Central memory CD8-positive, alpha-beta T cell (primary cell): ENCODE results near the gene CYTH1.

Experiments used
- ATAC-seq: fragments of 150-1000 bp; cut with Tn5 transposase; replicated peaks from 2 replicates; pipeline ENCODE4 v1.10.0; 2022; ENCODE audit warnings: mild to moderate bottlenecking, moderate FRiP score, moderate number of reproducible peaks; ENCODE audit not compliant: poor library complexity, severe bottlenecking; ENCODE audit errors: extremely low read depth
- DNase-seq, 2 donors: peaks; one replicate each; pipeline ENCODE4 v3.0.0; 2021; ENCODE audit warnings: low spot score in 2 of 2
- H3K27ac Mint-ChIP-seq: one replicate; pipeline ENCODE4 v1.8.0; 2022; ENCODE audit warnings: low read depth, mild to moderate bottlenecking, moderate library complexity, mixed read lengths
- H3K27me3 Mint-ChIP-seq: one replicate; pipeline ENCODE4 v1.8.0; 2022; ENCODE audit warnings: mixed read lengths
- H3K36me3 Mint-ChIP-seq: one replicate; pipeline ENCODE4 v1.8.0; 2022; ENCODE audit warnings: mild to moderate bottlenecking, moderate library complexity, mixed read lengths; ENCODE audit not compliant: insufficient read depth
- H3K4me1 Mint-ChIP-seq: one replicate; pipeline ENCODE4 v1.8.0; 2022; ENCODE audit warnings: mixed read lengths
- H3K4me3 Mint-ChIP-seq: one replicate; pipeline ENCODE4 v1.8.0; 2022; ENCODE audit warnings: mild to moderate bottlenecking, moderate library complexity, mixed read lengths
- H3K9me3 Mint-ChIP-seq: one replicate; pipeline ENCODE4 v1.8.0; 2022; ENCODE audit warnings: mixed read lengths

CYTH1 gene

GRCh38 chr17:78819402-78819801 lies 37.3 kb upstream of the CYTH1 start:
- DNase-seq (no peak), ATAC-seq (no peak)
- Mint-ChIP-seq H3K4me1 (peaks cover 50% of the 10 kb centered on the region), H3K36me3 (peaks cover 75% of the 10 kb centered on the region), H3K4me3 (peak overlapping the region; percentile 62), H3K27ac (peak overlapping the region; percentile 93), H3K27me3 (no peaks in the 10 kb centered on the region), H3K9me3 (no peaks in the 10 kb centered on the region)

- peak overlapping the region; percentile 93 for H3K27ac Mint-ChIP-seq
Observed at GRCh38 chr17:78818932-78819331, 36.9 kb upstream of the CYTH1 start.

GRCh38 chr17:78818152-78818846 lies 36.2 kb upstream of the CYTH1 start:
- no peak for ATAC-seq
- Mint-ChIP-seq H3K27ac (peak overlapping the region; percentile 93), H3K27me3 (no peaks in the 10 kb centered on the region), H3K36me3 (peaks cover 76% of the 10 kb centered on the region), H3K4me1 (peaks cover 51% of the 10 kb centered on the region), H3K4me3 (peak overlapping the region; percentile 62), H3K9me3 (no peaks in the 10 kb centered on the region)
- no peak for DNase-seq

More at GRCh38 chr17:78818932-78819331, 36.9 kb upstream of the CYTH1 start:
- H3K4me3 Mint-ChIP-seq, result peak overlapping the region; percentile 62
- no peaks in the 10 kb centered on the region for H3K9me3 Mint-ChIP-seq
- DNase-seq (peak in 1 of 2 donors; percentile 65), ATAC-seq (peak; percentile 53)
- H3K36me3 Mint-ChIP-seq, result peaks cover 75% of the 10 kb centered on the region
- no peaks in the 10 kb centered on the region for H3K27me3 Mint-ChIP-seq
- peaks cover 51% of the 10 kb centered on the region for H3K4me1 Mint-ChIP-seq

- ATAC-seq, result peak; percentile 91
- peak overlapping the region; percentile 93 for H3K27ac Mint-ChIP-seq
- H3K36me3 Mint-ChIP-seq, result peaks cover 77% of the 10 kb centered on the region
- H3K9me3 Mint-ChIP-seq, result no peaks in the 10 kb centered on the region
- peak; percentile 45 to 87 for DNase-seq
- H3K27me3 Mint-ChIP-seq, result no peaks in the 10 kb centered on the region
- H3K4me1 Mint-ChIP-seq, result peaks cover 46% of the 10 kb centered on the region
- H3K4me3 Mint-ChIP-seq, result peak overlapping the region; percentile 78
Observed at GRCh38 chr17:78817123-78817522, 35.0 kb upstream of the CYTH1 start.

- DNase-seq (no peak), ATAC-seq (no peak)
- Mint-ChIP-seq H3K27ac (no peak overlapping the region), H3K36me3 (peaks cover 75% of the 10 kb centered on the region), H3K4me1 (peaks cover 46% of the 10 kb centered on the region), H3K4me3 (no peak overlapping the region), H3K9me3 (no peaks in the 10 kb centered on the region), H3K27me3 (no peaks in the 10 kb centered on the region)
Observed at GRCh38 chr17:78815696-78816095, 33.6 kb upstream of the CYTH1 start.

GRCh38 chr17:78812855-78813254 lies 30.8 kb upstream of the CYTH1 start:
- peak overlapping the region; percentile 65 for H3K27ac Mint-ChIP-seq
- ATAC-seq (peak; percentile 3), DNase-seq (no peak)
- H3K4me1 Mint-ChIP-seq, result peaks cover 33% of the 10 kb centered on the region
- peaks cover 77% of the 10 kb centered on the region for H3K36me3 Mint-ChIP-seq
- H3K27me3 Mint-ChIP-seq, result no peaks in the 10 kb centered on the region
- H3K4me3 Mint-ChIP-seq, result no peak overlapping the region
- no peaks in the 10 kb centered on the region for H3K9me3 Mint-ChIP-seq

GRCh38 chr17:78808163-78808562 lies 26.1 kb upstream of the CYTH1 start:
- no peaks in the 10 kb centered on the region for H3K27me3 Mint-ChIP-seq
- peaks cover 38% of the 10 kb centered on the region for H3K4me1 Mint-ChIP-seq
- ATAC-seq (no peak), DNase-seq (no peak)
- H3K27ac Mint-ChIP-seq, result no peak overlapping the region
- peaks cover 79% of the 10 kb centered on the region for H3K36me3 Mint-ChIP-seq
- H3K4me3 Mint-ChIP-seq, result no peak overlapping the region
- no peaks in the 10 kb centered on the region for H3K9me3 Mint-ChIP-seq

GRCh38 chr17:78806451-78806850 lies 24.4 kb upstream of the CYTH1 start:
- peaks cover 46% of the 10 kb centered on the region for H3K4me1 Mint-ChIP-seq
- H3K27ac Mint-ChIP-seq, result peak overlapping the region; percentile 95
- H3K4me3 Mint-ChIP-seq, result peak overlapping the region; percentile 56
- no peak for DNase-seq
- no peak for ATAC-seq
- peaks cover 75% of the 10 kb centered on the region for H3K36me3 Mint-ChIP-seq
- H3K9me3 Mint-ChIP-seq, result no peaks in the 10 kb centered on the region
- no peaks in the 10 kb centered on the region for H3K27me3 Mint-ChIP-seq

GRCh38 chr17:78805301-78805700 lies 23.2 kb upstream of the CYTH1 start:
- Mint-ChIP-seq H3K4me3 (peak overlapping the region; percentile 56), H3K4me1 (peaks cover 49% of the 10 kb centered on the region), H3K9me3 (no peaks in the 10 kb centered on the region), H3K36me3 (peaks cover 69% of the 10 kb centered on the region), H3K27me3 (no peaks in the 10 kb centered on the region), H3K27ac (peak overlapping the region; percentile 95)
- ATAC-seq (peak; percentile 72), DNase-seq (peak in 1 of 2 donors; percentile 51)

- peak overlapping the region; percentile 56 for H3K4me3 Mint-ChIP-seq
- no peak for DNase-seq
- no peak for ATAC-seq
- H3K9me3 Mint-ChIP-seq, result no peaks in the 10 kb centered on the region
- peaks cover 72% of the 10 kb centered on the region for H3K36me3 Mint-ChIP-seq
- H3K4me1 Mint-ChIP-seq, result peaks cover 53% of the 10 kb centered on the region
- H3K27ac Mint-ChIP-seq, result peak overlapping the region; percentile 95
- H3K27me3 Mint-ChIP-seq, result no peaks in the 10 kb centered on the region
Observed at GRCh38 chr17:78804777-78805176, 22.7 kb upstream of the CYTH1 start.

GRCh38 chr17:78803186-78803845 lies 21.2 kb upstream of the CYTH1 start:
- Mint-ChIP-seq H3K27ac (peak overlapping the region; percentile 95), H3K27me3 (no peaks in the 10 kb centered on the region), H3K4me3 (peak overlapping the region; percentile 67), H3K9me3 (no peaks in the 10 kb centered on the region), H3K4me1 (peaks cover 68% of the 10 kb centered on the region), H3K36me3 (peaks cover 70% of the 10 kb centered on the region)
- ATAC-seq, result no peak
- DNase-seq, result no peak

- no peak for ATAC-seq
- Mint-ChIP-seq H3K4me3 (peak overlapping the region; percentile 67), H3K27me3 (no peaks in the 10 kb centered on the region), H3K9me3 (no peaks in the 10 kb centered on the region), H3K36me3 (peaks cover 75% of the 10 kb centered on the region), H3K27ac (peak overlapping the region; percentile 95), H3K4me1 (peaks cover 74% of the 10 kb centered on the region)
- DNase-seq, result no peak
Observed at GRCh38 chr17:78802459-78802858, 20.4 kb upstream of the CYTH1 start.

GRCh38 chr17:78802008-78802407 lies 19.9 kb upstream of the CYTH1 start:
- H3K27me3 Mint-ChIP-seq, result no peaks in the 10 kb centered on the region
- DNase-seq (no peak), ATAC-seq (no peak)
- no peaks in the 10 kb centered on the region for H3K9me3 Mint-ChIP-seq
- H3K27ac Mint-ChIP-seq, result no peak overlapping the region
- peaks cover 72% of the 10 kb centered on the region for H3K36me3 Mint-ChIP-seq
- H3K4me3 Mint-ChIP-seq, result peak overlapping the region; percentile 67
- peaks cover 74% of the 10 kb centered on the region for H3K4me1 Mint-ChIP-seq
